Thyroid gland (tissue), 4 donors: ENCODE data around the gene DNAJC13.

ENCODE experiments used
- CTCF ChIP-seq, 6 experiments: fragments of 200-600 bp in 3 of 6; fragments of 450-650 bp in 3 of 6; sonication (generic) in 3 of 6; IDR thresholded peaks; one replicate each; pipeline ENCODE4 v1.5.1; 2016 to 2019; ENCODE audit warnings: antibody characterized with exemption in 6 of 6, mild to moderate bottlenecking in 2 of 6, inconsistent platforms in 1 of 6, moderate library complexity in 1 of 6
- POLR2A ChIP-seq, 2 donors: fragments of 450-650 bp; IDR thresholded peaks; one replicate each; pipeline ENCODE4 v1.6.1; 2017; ENCODE audit warnings: antibody characterized with exemption in 2 of 2, mild to moderate bottlenecking in 2 of 2, moderate library complexity in 1 of 2

GRCh38 chr3:132435911-132436425 is 18.7 kb downstream of the DNAJC13 start:
- TF ChIP-seq POLR2A (IDR thresholded peaks at IDR 0.05) (no peak), CTCF (IDR thresholded peaks at IDR 0.05) (no peak)
